K562 (cell line): Measurements from ENCODE around the gene BRD4. TPM values are rescaled to one million over a fixed set of nuclear protein-coding genes. Genes with fewer than 3 reads are reported as not detected.

Source experiments
- ATAC-seq: fragments of 200-7000 bp; cut with Tn5 transposase; 3 replicates; pipeline ENCODE4 v1.9.1; 2020; ENCODE audit warnings: moderate library complexity
- BruUV-seq: library from RNA; stranded (reverse); fragments of 400-500 nt; replicated peaks from 2 replicates; lab custom pipeline; 2021; lab: Mats Ljungman, UMichigan
- CTCF ChIA-PET: fragments of 300-600 bp; formaldehyde crosslinking; extraction: SDS; loops from one replicate; lab custom pipeline; 2021; ENCODE audit warnings: low intra/inter-chr PET ratio; lab: Yijun Ruan, JAX
- POLR2A ChIA-PET: fragments of 300-600, 350-650 bp; sonication (Branson Sonifier 250); formaldehyde crosslinking; extraction: SDS; loops from one replicate; lab custom pipeline; 2021; ENCODE audit warnings: antibody characterized with exemption, inconsistent platforms; lab: Yijun Ruan, JAX
- DNase-seq, 4 experiments: peaks; one replicate each; pipeline versions ENCODE4 v3.0.0 to v3.0.0-alpha.2; 2011 to 2018; ENCODE audit warnings: low spot score in 3 of 4, mixed read lengths in 3 of 4; ENCODE audit errors: extremely low read depth in 1 of 4
- FAIRE-seq: peaks from 2 replicates; lab custom pipeline; 2011; peaks lifted over from hg19 to GRCh38; lab: Jason Lieb, UNC
- H2AFZ ChIP-seq: 2 replicates; pipeline ENCODE4 v1.6.0; 2011; ENCODE audit warnings: low read depth, low read length, control low read depth, inconsistent platforms
- H3K27ac ChIP-seq: fragments of 200-600 bp; 3 replicates; pipeline ENCODE4 v1.8.0; 2011; ENCODE audit warnings: low read depth, mild to moderate bottlenecking, control low read depth, inconsistent platforms, low read length, moderate library complexity, mixed read lengths; ENCODE audit errors: extremely low read depth
- H3K27me3 ChIP-seq, 2 experiments: fragments of 300-600 bp in 1 of 2; 2 replicates in 1 of 2; 3 replicates in 1 of 2; pipeline versions ENCODE4 v1.6.0 to v1.8.0; 2011; ENCODE audit warnings: inconsistent platforms in 2 of 2, low read length in 2 of 2, mild to moderate bottlenecking in 1 of 2, mixed read lengths in 1 of 2, moderate library complexity in 1 of 2; ENCODE audit not compliant: control insufficient read depth in 2 of 2, insufficient read depth in 2 of 2
- H3K36me3 ChIP-seq: fragments of 300-600 bp; 3 replicates; pipeline ENCODE4 v1.8.0; 2011; ENCODE audit warnings: mild to moderate bottlenecking, low read length, inconsistent platforms; ENCODE audit not compliant: control insufficient read depth, insufficient read depth
- H3K4me1 ChIP-seq, 2 experiments: fragments of 200-600 bp in 1 of 2; replicated peaks in 1 of 2; 2 replicates in 1 of 2; 3 replicates in 1 of 2; pipeline versions ENCODE4 v1.5.1 to v1.8.0; 2011; ENCODE audit warnings: inconsistent platforms in 2 of 2, low read length in 2 of 2, mild to moderate bottlenecking in 1 of 2, mixed read lengths in 1 of 2, moderate library complexity in 1 of 2; ENCODE audit not compliant: control insufficient read depth in 2 of 2, insufficient read depth in 2 of 2
- H3K4me2 ChIP-seq: 2 replicates; pipeline ENCODE4 v1.6.1; 2011; ENCODE audit warnings: low read length, control low read depth, inconsistent platforms, mixed read lengths; ENCODE audit not compliant: insufficient read depth
- H3K4me3 ChIP-seq: fragments of 200-600 bp; sonication (generic), shearing (Covaris generic); 2 replicates; pipeline ENCODE4 v1.5.1; 2016; ENCODE audit warnings: control low read depth, inconsistent platforms
- H3K79me2 ChIP-seq: fragments of 200-600 bp; 3 replicates; pipeline ENCODE4 v1.8.0; 2011; ENCODE audit warnings: low read length, inconsistent platforms; ENCODE audit not compliant: control insufficient read depth, insufficient read depth
- H3K9ac ChIP-seq, 2 experiments: 2 replicates each; pipeline versions ENCODE4 v1.6.0 to v1.6.1; 2011; ENCODE audit warnings: low read depth in 2 of 2, low read length in 2 of 2, control low read depth in 1 of 2, inconsistent platforms in 1 of 2, mild to moderate bottlenecking in 1 of 2, mixed read lengths in 1 of 2; ENCODE audit not compliant: insufficient read depth in 1 of 2
- H3K9me1 ChIP-seq: one replicate; pipeline ENCODE4 v1.6.0; 2011; ENCODE audit warnings: inconsistent platforms, mild to moderate bottlenecking, low read length, moderate library complexity; ENCODE audit not compliant: control insufficient read depth, insufficient read depth
- H3K9me3 ChIP-seq: replicated peaks from 2 replicates; pipeline ENCODE4 v1.5.1; 2011; ENCODE audit warnings: low read depth, low read length, inconsistent platforms; ENCODE audit not compliant: control insufficient read depth, insufficient read depth
- H4K20me1 ChIP-seq: replicated peaks from 2 replicates; pipeline ENCODE4 v1.6.1; 2011; ENCODE audit warnings: low read length, inconsistent platforms, mixed read lengths; ENCODE audit not compliant: control insufficient read depth, insufficient read depth
- CBFA2T3 ChIP-seq: fragments of 450-650 bp; IDR thresholded peaks from 2 replicates; pipeline ENCODE4 v1.6.1; 2017
- CBX2 ChIP-seq: fragments of 200-600 bp; sonication (generic); IDR thresholded peaks from one replicate; pipeline ENCODE4 v1.6.1; 2012; ENCODE audit warnings: mild to moderate bottlenecking, low read length, inconsistent platforms; ENCODE audit not compliant: insufficient read depth, poor library complexity, severe bottlenecking
- ERF ChIP-seq: fragments of 450-650 bp; formaldehyde crosslinking; IDR thresholded peaks from 2 replicates; pipeline ENCODE4 v1.4.0; 2020; ENCODE audit warnings: mild to moderate bottlenecking, mixed read lengths
- FOSL1 ChIP-seq: fragments of 200-800 bp; sonication (Bioruptor generic); conservative IDR thresholded peaks from 2 replicates; pipeline ENCODE4 v1.6.1; 2016; ENCODE audit warnings: missing genetic modification characterization, missing compliant biosample characterization
- RBM39 ChIP-seq: fragments of 200-400 bp; formaldehyde crosslinking; optimal IDR thresholded peaks from 2 replicates; pipeline ENCODE3; 2018; ENCODE audit warnings: low read depth, low read length
- RFX7 ChIP-seq: fragments of 250-450 bp; sonication (Bioruptor Pico); IDR thresholded peaks from 2 replicates; pipeline ENCODE4 v1.5.1; 2021; ENCODE audit warnings: mild to moderate bottlenecking
- SMARCA5 ChIP-seq: fragments of 450-650 bp; IDR thresholded peaks from 2 replicates; pipeline ENCODE4 v1.6.1; 2016
- ZNF212 ChIP-seq: fragments of 450-650 bp; formaldehyde crosslinking; IDR thresholded peaks from 2 replicates; pipeline ENCODE4 v1.4.0; 2020; ENCODE audit warnings: mild to moderate bottlenecking
- ZNF518B ChIP-seq: fragments of 250-450 bp; sonication (Bioruptor Pico); IDR thresholded peaks from 2 replicates; pipeline ENCODE4 v1.5.0; 2021; ENCODE audit warnings: mild to moderate bottlenecking, moderate library complexity
- ZNF586 ChIP-seq: fragments of 450-650 bp; formaldehyde crosslinking; conservative IDR thresholded peaks from 2 replicates; pipeline ENCODE4 v1.4.0; 2020; ENCODE audit warnings: mild to moderate bottlenecking, moderate library complexity
- ZNF717 ChIP-seq: fragments of 250-450 bp; sonication (Bioruptor Pico); IDR thresholded peaks from 2 replicates; pipeline ENCODE4 v1.5.0; 2021
- WGBS: fragments of 100-300 bp; shearing (Covaris generic); methylation state at CpG from one replicate; pipeline ENCODE4 v1.1.6; 2016; ENCODE audit warnings: low coverage, mixed read lengths; ENCODE audit not compliant: insufficient coverage; ENCODE audit errors: missing lambda C conversion rate; 5-methylcytosine and 5-hydroxymethylcytosine counted together
- in situ Hi-C: fragments of 300-500 bp; cut with MboI; formaldehyde crosslinking; loops from 4 replicates; pipeline ENCODE4 v1.15.0; 2018; ENCODE audit warnings: inconsistent platforms, mixed read lengths
- intact Hi-C: fragments of 100-400 bp; cut with micrococcal nuclease; formaldehyde crosslinking; loops from 2 replicates; pipeline ENCODE4 v1.14.2; 2022
- polyA plus RNA-seq, 8 experiments: library from polyadenylated mRNA; depleted of rRNA in 4 of 8; stranded (reverse) in 5 of 8; unstranded in 3 of 8; fragments of >200 nt; fragmentation: Nextera tagmentation in 2 of 8; fragmentation: Illumina TruSeq in 1 of 8; extraction: Ambion mirVana in 2 of 8; extraction: Trizol in 1 of 8; gene quantifications; 2 replicates each; pipeline versions ENCODE4 v1.2.1 to v1.2.3, GENCODE V29; 2011 to 2014; ENCODE audit warnings: inconsistent platforms in 1 of 8, missing spikeins in 1 of 8
- total RNA-seq, 7 experiments: library from RNA; depleted of rRNA in 6 of 7; stranded (reverse); fragments of >200 nt in 6 of 7; fragmentation: Illumina TruSeq in 2 of 7; extraction: Trizol in 2 of 7; gene quantifications; 2 replicates each; pipeline versions ENCODE4 v1.2.1 to v1.2.3, GENCODE V29; 2011 to 2021; ENCODE audit warnings: low replicate concordance in 1 of 7
- TF ChIP-seq, protein P1 (sequence below), 2 experiments: IDR thresholded peaks in 1 of 2; conservative IDR thresholded peaks in 1 of 2; 2 replicates each; pipeline ENCODE4 v1.6.1; 2016; ENCODE audit warnings: low read depth in 2 of 2, mild to moderate bottlenecking in 1 of 2, missing compliant biosample characterization in 1 of 2, missing genetic modification characterization in 1 of 2, moderate library complexity in 1 of 2
- TF ChIP-seq, protein P2 (sequence below): fragments of 450-650 bp; conservative IDR thresholded peaks from 2 replicates; pipeline ENCODE4 v1.6.1; 2016; ENCODE audit warnings: missing genetic modification characterization, low read depth, mild to moderate bottlenecking, missing compliant biosample characterization, moderate library complexity

The BRD4 gene
- total and polyA plus RNA-seq, 9 of the 15 experiments (the other 6 are each of a cell fraction or from before 2014, with no cell fraction given) = 1.8 to 105 (median 15.6) TPM

GRCh38 chr19:15283141-15283883 lies 49.0 kb downstream of the BRD4 start (continued):
- TF ChIP-seq, protein P1, sequence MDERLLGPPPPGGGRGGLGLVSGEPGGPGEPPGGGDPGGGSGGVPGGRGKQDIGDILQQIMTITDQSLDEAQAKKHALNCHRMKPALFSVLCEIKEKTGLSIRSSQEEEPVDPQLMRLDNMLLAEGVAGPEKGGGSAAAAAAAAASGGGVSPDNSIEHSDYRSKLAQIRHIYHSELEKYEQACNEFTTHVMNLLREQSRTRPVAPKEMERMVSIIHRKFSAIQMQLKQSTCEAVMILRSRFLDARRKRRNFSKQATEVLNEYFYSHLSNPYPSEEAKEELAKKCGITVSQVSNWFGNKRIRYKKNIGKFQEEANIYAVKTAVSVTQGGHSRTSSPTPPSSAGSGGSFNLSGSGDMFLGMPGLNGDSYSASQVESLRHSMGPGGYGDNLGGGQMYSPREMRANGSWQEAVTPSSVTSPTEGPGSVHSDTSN (CRISPR knock-in tag; IDR thresholded peaks at IDR 0.05; ENCODE audit: low read depth) = 0 out of 2 replicates have a peak, but pooled peaks have one; percentile 36
- TF ChIP-seq, protein P1 (tag; conservative IDR thresholded peaks at IDR 0.05; ENCODE audit: low read depth) = peak; percentile 68; the same call in 1 of the 2 replicates
- TF ChIP-seq ZNF717 (CRISPR knock-in tag) (no peak), ZNF586 (CRISPR knock-in tag) (no peak), SMARCA5 (no peak), FOSL1 (0 out of 2 replicates have a peak, but pooled peaks have one; percentile 21), RBM39 (no peak)

GRCh38 chr19:15282311-15282705 lies 50.0 kb downstream of the BRD4 start:
- H3K79me2 ChIP-seq = peaks cover 99% of the 10 kb centered on the region
- H3K4me3 ChIP-seq = no peak overlapping the region
- intact Hi-C loops (loop anchor here (5.0 kb wide), 1 partner anchor 40 kb away; no protein-coding TSS in a partner anchor), in situ Hi-C loops (no loop called here)
- no peaks in the 10 kb centered on the region for H3K27me3 ChIP-seq
- H3K9me1 ChIP-seq = peaks cover 24% of the 10 kb centered on the region
- H3K9me3 ChIP-seq = no peaks in the 10 kb centered on the region
- 53% methylated on average over 1 of the region's 1 CpG for WGBS
- DNase-seq (no peak), FAIRE-seq (no peak), ATAC-seq (no peak)
- ChIA-PET CTCF (no interaction called here), POLR2A (interaction anchor here (0.6 to 5.0 kb wide), 4 partner anchors 10 to 16 kb away, joined by 3 to 34 read pairs (median 4); no protein-coding TSS in a partner anchor)
- peaks cover 83% of the 10 kb centered on the region for H4K20me1 ChIP-seq
- H2AFZ ChIP-seq = no peak overlapping the region
- peak overlapping the region in 1 of 2 experiments; percentile 31; a peak in 1 of 4 replicates for H3K9ac ChIP-seq
- peak overlapping the region; percentile 32; the same call in 1 of the 3 replicates for H3K27ac ChIP-seq
- no peak overlapping the region for H3K4me2 ChIP-seq
- peaks cover 20% of the 10 kb centered on the region; the same call in 2 of the 3 replicates for H3K36me3 ChIP-seq
- no TSS peak for BruUV-seq
- H3K4me1 ChIP-seq = peaks cover 12 to 63% of the 10 kb centered on the region in 2 experiments
- TF ChIP-seq ERF (no peak), ZNF518B (CRISPR knock-in tag) (no peak), RFX7 (CRISPR knock-in tag) (no peak), CBFA2T3 (no peak), CBX2 (no peak), ZNF212 (CRISPR knock-in tag) (no peak)
- TF ChIP-seq, protein P2, sequence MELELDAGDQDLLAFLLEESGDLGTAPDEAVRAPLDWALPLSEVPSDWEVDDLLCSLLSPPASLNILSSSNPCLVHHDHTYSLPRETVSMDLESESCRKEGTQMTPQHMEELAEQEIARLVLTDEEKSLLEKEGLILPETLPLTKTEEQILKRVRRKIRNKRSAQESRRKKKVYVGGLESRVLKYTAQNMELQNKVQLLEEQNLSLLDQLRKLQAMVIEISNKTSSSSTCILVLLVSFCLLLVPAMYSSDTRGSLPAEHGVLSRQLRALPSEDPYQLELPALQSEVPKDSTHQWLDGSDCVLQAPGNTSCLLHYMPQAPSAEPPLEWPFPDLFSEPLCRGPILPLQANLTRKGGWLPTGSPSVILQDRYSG (tag) = no peak
